ENCODE measurements around the gene INSYN1.

INSYN1 gene

GRCh38 chr15:73717802-73718201, 35.3 kb downstream of the INSYN1 start:
- no peak overlapping the region for H3K4me2 ChIP-seq (ENCODE audit: low read length)
- no peak for TF ChIP-seq CTCF (IDR thresholded peaks at IDR 0.05)
- H3K4me3 ChIP-seq (ENCODE audit: low read depth, low read length), result no peak overlapping the region
- no peaks in the 10 kb centered on the region for H3K9me3 ChIP-seq (ENCODE audit: control insufficient read depth, low read length)
- H3K27ac ChIP-seq, result no peak overlapping the region
- H2AFZ ChIP-seq, result no peak overlapping the region
- no peaks in the 10 kb centered on the region for H3K79me2 ChIP-seq
- no peaks in the 10 kb centered on the region for H3K27me3 ChIP-seq (ENCODE audit: control insufficient read depth, insufficient read depth, low read length)
- no peaks in the 10 kb centered on the region for H3K36me3 ChIP-seq (ENCODE audit: control insufficient read depth, insufficient read depth, low read length)
- H3K4me1 ChIP-seq, result no peaks in the 10 kb centered on the region
- H3K9ac ChIP-seq, result no peak overlapping the region

- Histone ChIP-seq H3K79me2 (no peaks in the 10 kb centered on the region), H3K4me2 (ENCODE audit: low read length) (no peak overlapping the region), H3K27me3 (ENCODE audit: control insufficient read depth, insufficient read depth, low read length) (no peaks in the 10 kb centered on the region), H3K4me1 (no peaks in the 10 kb centered on the region), H3K9ac (no peak overlapping the region), H3K9me3 (ENCODE audit: control insufficient read depth, low read length) (no peaks in the 10 kb centered on the region), H3K27ac (no peak overlapping the region), H2AFZ (no peak overlapping the region), H3K4me3 (ENCODE audit: low read depth, low read length) (no peak overlapping the region), H3K36me3 (ENCODE audit: control insufficient read depth, insufficient read depth, low read length) (no peaks in the 10 kb centered on the region)
- TF ChIP-seq CTCF (IDR thresholded peaks at IDR 0.05), result no peak
Measured at GRCh38 chr15:73717206-73717605, 35.9 kb downstream of the INSYN1 start.

- Histone ChIP-seq H3K9ac (no peak overlapping the region), H3K27ac (no peak overlapping the region)
- TF ChIP-seq CTCF (IDR thresholded peaks at IDR 0.05), result no peak
Measured at GRCh38 chr15:73716417-73716816, 36.7 kb downstream of the INSYN1 start.

GRCh38 chr15:73715417-73715816, 37.7 kb downstream of the INSYN1 start:
- H2AFZ ChIP-seq, result no peak overlapping the region
- no peaks in the 10 kb centered on the region for H3K79me2 ChIP-seq
- H3K27ac ChIP-seq, result no peak overlapping the region
- no peak overlapping the region for H3K4me2 ChIP-seq (ENCODE audit: low read length)
- H3K27me3 ChIP-seq (ENCODE audit: control insufficient read depth, insufficient read depth, low read length), result no peaks in the 10 kb centered on the region
- no peaks in the 10 kb centered on the region for H3K9me3 ChIP-seq (ENCODE audit: control insufficient read depth, low read length)
- no peaks in the 10 kb centered on the region for H3K4me1 ChIP-seq
- H3K9ac ChIP-seq, result no peak overlapping the region
- H3K36me3 ChIP-seq (ENCODE audit: control insufficient read depth, insufficient read depth, low read length), result no peaks in the 10 kb centered on the region
- H3K4me3 ChIP-seq (ENCODE audit: low read depth, low read length), result no peak overlapping the region
- no peak for TF ChIP-seq CTCF (IDR thresholded peaks at IDR 0.05)

More at GRCh38 chr15:73716417-73716816, 36.7 kb downstream of the INSYN1 start:
- H3K4me2 ChIP-seq (ENCODE audit: low read length), result no peak overlapping the region
- no peak overlapping the region for H2AFZ ChIP-seq
- H3K4me1 ChIP-seq, result no peaks in the 10 kb centered on the region
- H3K9me3 ChIP-seq (ENCODE audit: control insufficient read depth, low read length), result no peaks in the 10 kb centered on the region
- no peaks in the 10 kb centered on the region for H3K27me3 ChIP-seq (ENCODE audit: control insufficient read depth, insufficient read depth, low read length)
- no peaks in the 10 kb centered on the region for H3K79me2 ChIP-seq
- no peak overlapping the region for H3K4me3 ChIP-seq (ENCODE audit: low read depth, low read length)
- H3K36me3 ChIP-seq (ENCODE audit: control insufficient read depth, insufficient read depth, low read length), result no peaks in the 10 kb centered on the region

- no peak overlapping the region for H3K9ac ChIP-seq
- no peak overlapping the region for H3K4me3 ChIP-seq (ENCODE audit: low read depth, low read length)
- H3K27me3 ChIP-seq (ENCODE audit: control insufficient read depth, insufficient read depth, low read length), result no peaks in the 10 kb centered on the region
- no peak overlapping the region for H3K27ac ChIP-seq
- no peaks in the 10 kb centered on the region for H3K36me3 ChIP-seq (ENCODE audit: control insufficient read depth, insufficient read depth, low read length)
- H3K9me3 ChIP-seq (ENCODE audit: control insufficient read depth, low read length), result no peaks in the 10 kb centered on the region
- H3K4me1 ChIP-seq, result no peaks in the 10 kb centered on the region
- no peak overlapping the region for H2AFZ ChIP-seq
- no peak overlapping the region for H3K4me2 ChIP-seq (ENCODE audit: low read length)
- no peaks in the 10 kb centered on the region for H3K79me2 ChIP-seq
- TF ChIP-seq CTCF (IDR thresholded peaks at IDR 0.05), result no peak
Measured at GRCh38 chr15:73714695-73715301, 38.4 kb downstream of the INSYN1 start.

All from parathyroid adenoma (tissue), 2 donors.